GM18519 (cell line): ENCODE results near the gene COL8A1.

Experiments
- ATAC-seq: cut with Tn5 transposase; IDR thresholded peaks from one replicate; pipeline ENCODE4 v1.9.1; 2021; ENCODE audit warnings: mild to moderate bottlenecking, moderate library complexity; ENCODE audit not compliant: unreplicated experiment, low FRiP score

The COL8A1 gene

GRCh38 chr3:99753268-99753975, 115.0 kb downstream of the COL8A1 start:
- ATAC-seq, result peak; percentile 93

GRCh38 chr3:99755831-99756230, 117.4 kb downstream of the COL8A1 start:
- no peak for ATAC-seq

- ATAC-seq, result no peak
Observed at GRCh38 chr3:99757966-99758365, 119.6 kb downstream of the COL8A1 start.

GRCh38 chr3:99758502-99759177, 120.2 kb downstream of the COL8A1 start:
- no peak for ATAC-seq

GRCh38 chr3:99760031-99760430, 121.6 kb downstream of the COL8A1 start:
- ATAC-seq, result no peak

- ATAC-seq, result no peak
Observed at GRCh38 chr3:99760629-99761028, 122.2 kb downstream of the COL8A1 start.

- no peak for ATAC-seq
Observed at GRCh38 chr3:99761415-99762165, 123.2 kb downstream of the COL8A1 start.

GRCh38 chr3:99762901-99763300, 124.5 kb downstream of the COL8A1 start:
- ATAC-seq, result no peak

- ATAC-seq, result no peak
Observed at GRCh38 chr3:99764377-99764776, 126.0 kb downstream of the COL8A1 start.

- no peak for ATAC-seq
Observed at GRCh38 chr3:99765042-99765942, 126.9 kb downstream of the COL8A1 start.

GRCh38 chr3:99767291-99767690, 128.9 kb downstream of the COL8A1 start:
- ATAC-seq, result no peak

- no peak for ATAC-seq
Observed at GRCh38 chr3:99768126-99768525, 129.7 kb downstream of the COL8A1 start.

- no peak for ATAC-seq
Observed at GRCh38 chr3:99768808-99769501, 130.6 kb downstream of the COL8A1 start.

- ATAC-seq, result no peak
Observed at GRCh38 chr3:99772171-99772570, 133.8 kb downstream of the COL8A1 start.

GRCh38 chr3:99772671-99773070, 134.3 kb downstream of the COL8A1 start:
- no peak for ATAC-seq

- ATAC-seq, result peak; percentile 99
Observed at GRCh38 chr3:99774467-99774866, 136.1 kb downstream of the COL8A1 start.

GRCh38 chr3:99776516-99777209, 138.3 kb downstream of the COL8A1 start:
- no peak for ATAC-seq

GRCh38 chr3:99777210-99777549, 138.8 kb downstream of the COL8A1 start:
- no peak for ATAC-seq

GRCh38 chr3:99777708-99778107, 139.3 kb downstream of the COL8A1 start:
- ATAC-seq, result no peak
